Effector CD8-positive, alpha-beta T cell (primary cell): ENCODE measurements around the gene IGF2R.

Experiments used
- DNase-seq: peaks from one replicate; lab custom pipeline; 2025; lab: John Stamatoyannopoulos, UW

Gene IGF2R

DNA sequence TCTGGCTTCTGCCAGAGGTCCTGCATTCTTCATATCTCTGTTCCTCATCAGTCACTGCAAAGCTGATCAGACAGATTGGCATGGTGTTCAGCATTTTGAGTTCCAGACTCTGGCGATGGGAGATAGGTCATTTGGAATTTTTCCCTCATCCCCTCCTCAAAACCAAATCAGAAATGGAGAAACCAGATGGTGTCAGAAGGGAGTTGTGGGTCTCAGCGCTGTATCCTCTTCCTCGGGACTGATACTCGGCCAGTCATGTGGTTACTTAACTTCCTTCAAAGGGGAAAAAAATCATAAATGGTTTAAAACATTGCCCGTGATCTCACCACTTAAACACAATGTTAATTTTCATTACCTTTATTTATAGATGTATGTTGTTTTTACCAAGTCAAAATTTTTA, 75.8 kb downstream of the IGF2R start:
- DNase-seq = no peak

DNA sequence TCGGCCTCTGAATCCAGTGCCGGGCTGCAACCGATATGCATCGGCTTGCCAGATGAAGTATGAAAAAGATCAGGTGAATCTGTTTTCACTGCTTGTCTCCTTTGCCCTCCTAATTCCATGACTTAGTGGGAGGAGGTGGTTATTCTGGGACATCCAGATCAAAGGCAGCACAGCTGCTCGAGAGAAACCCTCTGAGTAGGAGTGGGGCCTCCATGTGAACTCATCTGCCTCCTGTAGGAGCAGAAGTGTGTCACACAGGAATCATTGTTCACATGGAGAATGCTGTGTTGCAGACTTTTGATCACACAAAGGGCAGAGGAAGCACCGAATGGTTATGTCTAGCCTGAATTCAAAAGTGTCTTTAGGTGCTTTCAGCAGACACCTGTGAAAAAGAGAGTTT, 79.6 kb downstream of the IGF2R start:
- DNase-seq = no peak

DNA sequence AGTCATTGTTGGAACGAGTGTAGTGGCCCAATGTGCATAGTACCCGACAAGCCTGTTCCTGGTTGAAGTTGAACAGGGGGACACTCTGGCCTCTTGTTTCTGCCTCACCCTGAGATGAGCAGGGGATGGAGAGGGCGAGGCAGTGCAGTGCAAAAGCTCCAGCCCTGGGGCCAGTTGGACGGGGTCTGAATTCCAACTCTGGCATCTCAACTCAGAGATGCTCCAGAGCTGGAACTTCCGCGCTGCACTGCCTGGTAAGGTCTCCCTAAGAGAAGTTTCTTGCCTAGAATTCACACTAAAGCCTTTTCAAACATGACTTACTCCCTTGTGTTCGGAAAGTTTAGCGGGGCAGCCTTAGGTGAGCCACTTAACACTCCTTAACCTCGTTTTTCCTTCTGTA, 80.5 kb downstream of the IGF2R start:
- DNase-seq = no peak

DNA sequence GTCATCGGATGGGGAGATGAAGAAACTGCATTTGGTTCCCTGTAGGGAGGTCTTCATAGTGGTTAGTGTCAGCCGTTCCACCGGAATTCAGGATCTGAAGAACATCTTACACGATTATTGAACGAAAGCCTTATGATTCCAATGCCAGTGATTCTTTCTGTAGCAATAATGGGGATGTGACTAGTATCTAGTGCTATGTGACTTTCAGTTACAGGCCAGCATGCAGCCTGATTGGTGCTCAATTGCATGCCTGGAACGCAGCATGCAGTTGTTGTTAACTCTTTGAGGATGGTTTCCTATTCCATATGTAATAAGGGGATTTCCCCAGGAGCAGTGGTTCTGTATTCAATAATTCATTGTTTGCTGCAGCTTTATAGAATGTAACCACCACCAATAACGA, 81.1 kb downstream of the IGF2R start:
- DNase-seq = no peak

DNA sequence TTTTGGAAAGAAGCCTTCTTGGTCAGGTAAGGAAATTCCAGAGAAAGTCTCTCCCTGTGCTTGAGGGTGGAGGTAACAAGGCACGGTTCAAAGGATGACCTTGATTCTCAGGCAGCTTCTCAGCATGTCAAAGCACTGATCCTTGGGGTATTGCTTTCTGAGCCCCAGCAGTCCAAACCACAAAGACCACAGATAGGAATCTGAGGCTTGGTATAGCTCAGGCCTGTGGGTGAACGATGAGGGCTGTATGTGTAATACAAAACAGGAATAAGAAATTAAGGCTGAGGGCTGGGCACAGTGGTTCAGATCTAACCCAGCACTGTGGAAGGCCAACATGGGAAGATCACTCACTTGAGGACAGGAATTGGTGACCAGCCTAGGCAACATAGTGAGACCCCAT, 82.5 kb downstream of the IGF2R start:
- no peak for DNase-seq

DNA sequence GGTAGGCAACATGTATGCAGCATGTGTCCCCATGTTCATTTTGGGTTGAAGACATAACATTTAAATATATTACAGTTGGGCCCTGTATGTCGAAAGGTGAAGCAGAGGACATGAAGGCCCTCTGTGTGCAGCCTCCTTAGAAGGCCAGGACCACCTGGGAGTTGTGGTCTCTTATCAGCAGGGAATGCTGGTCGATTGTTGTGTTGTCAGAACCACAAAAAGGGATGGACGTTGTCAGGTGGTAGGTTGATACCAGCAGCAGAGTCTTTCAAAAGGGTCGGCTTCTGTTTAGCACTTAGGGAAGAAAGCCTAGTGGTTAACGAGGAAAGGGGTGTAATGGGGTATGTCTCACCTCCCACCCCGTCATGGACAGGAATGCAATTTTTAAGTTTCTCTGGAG, 85.4 kb downstream of the IGF2R start:
- no peak for DNase-seq

DNA sequence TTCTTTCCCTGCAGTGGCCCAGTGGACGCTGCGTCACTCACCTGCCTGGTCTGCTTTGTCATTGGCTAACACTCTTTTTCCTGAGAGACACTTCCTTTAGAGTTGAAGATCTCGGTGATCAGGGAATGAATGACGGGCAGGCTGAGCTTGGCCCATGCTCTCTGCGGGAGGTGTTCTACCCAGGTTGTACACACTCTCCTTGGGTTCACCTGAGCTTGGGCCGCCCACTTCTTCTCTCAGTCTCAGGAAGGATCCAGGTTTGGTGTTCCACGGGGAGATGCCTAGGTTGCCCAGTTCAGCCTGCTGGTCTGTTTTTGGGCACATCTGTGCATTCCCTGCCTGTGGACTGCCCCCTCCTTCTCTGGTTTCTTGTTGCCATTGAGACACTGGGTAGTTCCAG, 86.0 kb downstream of the IGF2R start:
- DNase-seq = no peak

DNA sequence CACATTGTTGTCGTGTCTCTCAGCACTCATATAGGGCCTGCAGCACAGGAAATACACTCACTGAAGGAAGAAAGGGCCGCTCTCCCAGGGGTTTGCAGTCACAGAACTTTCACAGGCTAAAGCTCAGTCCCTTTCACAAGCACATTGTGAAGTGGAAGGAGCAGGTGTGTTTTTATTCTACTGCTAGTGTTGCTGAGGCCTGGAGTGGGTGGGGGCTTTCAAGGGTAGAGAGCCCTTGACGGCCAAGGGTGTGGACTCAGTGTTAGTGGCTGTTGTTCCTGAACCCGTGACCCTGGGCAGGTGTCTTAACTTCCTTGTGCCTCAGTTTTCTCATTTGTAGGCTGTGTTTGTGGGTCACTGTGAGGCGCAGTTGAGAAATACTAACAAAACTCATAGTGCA, 86.5 kb downstream of the IGF2R start:
- DNase-seq = no peak

DNA sequence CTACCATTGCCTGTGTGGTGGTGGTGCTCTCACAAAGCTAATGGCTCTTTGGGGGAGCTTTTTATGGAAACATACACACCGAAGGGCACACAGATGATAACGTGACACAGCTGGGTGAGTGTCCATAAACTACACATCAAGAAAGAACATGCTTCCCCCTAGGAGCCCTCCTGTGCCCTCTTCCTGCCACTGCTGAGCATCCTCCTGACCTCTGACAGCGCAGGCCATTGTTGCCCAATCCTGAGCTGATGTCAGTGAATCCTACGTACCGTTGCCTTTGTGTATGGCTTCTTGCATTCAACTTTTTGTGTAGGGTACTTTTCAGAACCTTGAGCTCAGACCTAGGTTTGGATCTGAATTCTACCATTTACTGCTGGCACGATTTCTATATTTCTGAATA, 86.9 kb downstream of the IGF2R start:
- DNase-seq = no peak

DNA sequence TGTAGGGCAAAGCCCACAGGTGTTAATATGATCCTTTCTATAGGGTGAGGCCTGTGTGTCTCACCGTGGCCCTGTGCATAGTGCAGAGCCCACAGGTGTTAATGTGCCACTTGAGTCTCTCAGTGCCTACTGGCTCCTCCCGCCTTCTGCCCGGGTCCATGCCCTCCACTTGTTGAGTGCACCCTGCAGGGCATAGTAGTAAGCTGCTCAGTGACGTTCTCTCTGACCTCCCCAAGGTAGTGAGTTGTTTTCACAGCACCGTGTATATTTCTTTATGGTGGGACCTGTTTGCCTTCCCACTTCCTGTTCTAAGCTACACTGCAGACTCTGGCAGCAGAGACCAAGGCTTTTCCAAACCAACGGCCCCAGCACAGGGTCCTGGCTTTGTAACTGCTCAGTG, 88.2 kb downstream of the IGF2R start:
- no peak for DNase-seq

DNA sequence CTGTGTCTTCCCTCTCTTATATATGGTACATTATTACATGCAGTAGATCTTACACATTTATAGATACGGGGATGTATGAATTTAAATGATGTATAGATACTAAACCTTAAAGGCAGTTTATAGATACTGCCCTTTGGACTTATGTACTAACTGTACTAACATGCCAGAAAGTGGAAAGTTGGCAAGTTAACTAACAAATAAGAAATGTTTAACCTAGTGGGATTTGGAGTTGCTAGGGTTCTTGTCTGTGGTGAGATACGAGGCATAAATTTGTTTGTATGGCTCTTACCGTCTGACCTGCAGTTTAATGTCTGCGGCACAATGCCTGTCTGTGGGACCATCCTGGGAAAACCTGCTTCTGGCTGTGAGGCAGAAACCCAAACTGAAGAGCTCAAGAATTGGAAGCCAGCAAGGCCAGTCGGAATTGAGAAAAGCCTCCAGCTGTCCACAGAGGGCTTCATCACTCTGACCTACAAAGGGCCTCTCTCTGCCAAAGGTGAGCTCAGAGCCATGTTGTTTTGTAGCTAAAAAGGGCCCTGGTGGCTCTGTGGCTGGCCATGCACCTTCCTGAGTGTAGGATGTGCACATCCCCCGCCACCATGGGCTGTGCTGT, 89.8 kb downstream of the IGF2R start:
- DNase-seq = no peak

DNA sequence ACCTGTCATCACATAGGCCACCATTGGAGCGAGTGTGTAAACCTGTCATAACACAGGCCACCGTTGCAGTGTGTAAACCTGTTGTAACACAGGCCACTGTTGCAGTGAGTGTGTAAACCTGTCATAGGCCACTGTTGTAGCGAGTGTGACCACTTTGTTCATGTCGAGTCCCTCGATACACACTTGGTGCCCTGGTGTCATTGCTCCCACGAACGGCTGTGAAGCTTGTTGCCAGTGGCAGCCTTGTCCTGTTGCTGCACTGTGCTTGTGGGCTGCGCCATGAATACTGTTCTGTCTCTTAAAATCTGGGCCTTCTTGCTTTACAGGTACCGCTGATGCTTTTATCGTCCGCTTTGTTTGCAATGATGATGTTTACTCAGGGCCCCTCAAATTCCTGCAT, 91.3 kb downstream of the IGF2R start:
- no peak for DNase-seq

DNA sequence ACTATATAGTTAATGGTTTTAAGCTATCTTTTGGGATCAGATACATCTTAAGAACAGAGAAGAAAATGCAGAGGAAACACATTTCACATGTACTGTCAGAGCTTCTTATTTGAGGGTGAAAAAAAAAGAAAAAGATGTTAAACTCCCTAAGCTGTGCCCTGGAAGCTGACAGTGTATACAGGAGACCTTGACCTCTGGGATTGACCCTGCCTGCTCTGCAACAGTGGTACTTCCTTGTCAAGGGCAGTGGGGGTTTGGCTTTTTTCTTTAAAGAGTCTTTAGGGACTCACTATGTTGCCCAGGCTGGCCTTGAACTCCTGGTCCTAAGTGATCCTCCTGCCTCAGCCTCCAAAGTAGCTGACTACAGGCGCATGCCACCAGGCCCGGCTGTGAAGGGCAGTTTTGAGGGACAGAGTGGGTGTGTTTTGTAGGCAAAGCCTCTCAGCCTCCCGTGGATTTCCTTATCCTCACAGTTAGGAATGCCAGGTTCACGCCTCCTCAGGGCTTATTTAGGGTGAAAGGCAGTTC, 92.1 kb downstream of the IGF2R start:
- DNase-seq = no peak

DNA sequence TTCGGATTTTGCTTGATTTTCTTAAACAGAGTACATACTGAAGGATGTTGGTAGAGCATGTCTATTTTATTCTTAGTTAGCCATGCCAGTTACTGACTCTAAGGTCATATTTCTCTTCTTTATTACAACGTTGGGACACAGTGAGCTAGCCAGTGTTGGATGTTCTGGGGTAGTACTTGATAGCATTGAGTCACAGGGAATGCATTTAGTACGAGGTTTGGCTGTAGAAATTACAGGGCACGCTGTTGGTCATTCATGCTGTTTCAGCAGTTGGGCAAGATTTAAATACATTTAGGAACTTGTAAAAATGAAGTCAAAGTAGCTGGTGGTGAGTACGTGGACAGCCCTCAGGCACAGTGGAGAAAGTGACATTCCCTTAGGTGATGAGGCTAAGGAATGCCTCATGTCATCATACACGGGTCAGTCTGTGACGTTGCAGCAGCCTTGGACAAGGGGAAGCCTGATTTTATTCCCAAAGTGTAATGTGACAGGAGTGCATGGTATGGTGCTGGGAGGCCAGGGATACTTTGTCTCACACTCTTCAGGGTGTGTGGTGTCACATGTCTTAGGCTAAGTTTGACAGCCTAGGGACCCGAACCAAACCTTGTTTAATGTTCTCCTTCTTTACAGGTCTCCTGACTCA, 95.0 kb downstream of the IGF2R start:
- DNase-seq = no peak

DNA sequence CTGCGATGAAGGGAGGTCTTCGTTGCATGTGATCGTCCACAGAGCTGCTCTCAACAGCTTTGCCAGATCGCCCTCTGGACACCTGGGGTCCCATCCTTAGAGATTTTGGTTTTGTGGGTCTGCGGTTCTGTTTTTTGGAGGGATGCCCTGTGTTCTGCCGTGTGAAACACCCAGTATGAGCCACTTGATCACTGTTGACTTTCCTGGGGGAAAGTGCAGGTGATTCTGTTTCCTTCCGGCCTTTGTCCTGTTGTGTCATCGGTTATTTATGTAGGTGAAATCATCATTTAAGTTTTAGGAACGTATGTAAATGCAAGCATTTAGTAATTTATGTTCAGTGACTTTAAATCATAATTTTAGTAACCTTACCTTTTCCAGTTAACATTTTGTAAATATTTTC, 96.3 kb downstream of the IGF2R start:
- no peak for DNase-seq

DNA sequence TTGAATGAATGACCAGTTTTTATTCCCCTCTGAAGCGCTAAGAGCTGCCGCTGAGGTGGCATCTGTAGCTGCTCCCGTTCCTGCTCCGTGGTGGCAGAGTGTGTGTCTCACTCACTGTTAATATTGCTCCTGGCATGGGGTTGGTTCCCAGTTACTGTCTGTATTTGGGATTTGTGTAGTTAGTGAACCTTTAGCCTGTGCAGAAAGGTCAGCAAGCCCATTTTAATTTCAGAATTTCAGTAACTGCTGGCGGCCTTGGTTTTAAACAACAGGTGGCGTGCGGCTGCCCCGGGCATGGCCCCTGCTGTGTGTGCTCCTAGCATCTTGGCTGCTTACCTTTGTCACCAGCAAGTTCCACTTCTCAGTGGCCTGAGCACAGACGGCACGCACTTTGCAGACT, 98.7 kb downstream of the IGF2R start:
- no peak for DNase-seq

DNA sequence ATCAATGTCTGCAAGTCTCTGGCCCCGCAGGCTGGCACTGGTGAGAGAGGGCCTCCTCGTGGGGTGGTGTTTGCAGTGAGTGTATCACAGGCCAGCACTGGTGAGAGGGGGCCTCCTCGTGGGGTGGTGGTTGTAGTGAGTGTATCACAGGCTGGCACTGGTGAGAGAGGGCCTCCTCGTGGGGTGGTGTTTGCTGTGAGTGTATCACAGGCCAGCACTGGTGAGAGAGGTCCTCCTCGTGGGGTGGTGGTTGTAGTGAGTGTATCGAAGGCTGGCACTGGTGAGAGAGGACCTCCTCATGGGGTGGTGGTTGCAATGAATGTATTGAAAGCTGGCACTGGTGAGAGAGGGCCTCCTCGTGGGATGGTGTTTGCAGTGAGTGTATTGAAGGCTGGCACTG, 99.5 kb downstream of the IGF2R start:
- no peak for DNase-seq

DNA sequence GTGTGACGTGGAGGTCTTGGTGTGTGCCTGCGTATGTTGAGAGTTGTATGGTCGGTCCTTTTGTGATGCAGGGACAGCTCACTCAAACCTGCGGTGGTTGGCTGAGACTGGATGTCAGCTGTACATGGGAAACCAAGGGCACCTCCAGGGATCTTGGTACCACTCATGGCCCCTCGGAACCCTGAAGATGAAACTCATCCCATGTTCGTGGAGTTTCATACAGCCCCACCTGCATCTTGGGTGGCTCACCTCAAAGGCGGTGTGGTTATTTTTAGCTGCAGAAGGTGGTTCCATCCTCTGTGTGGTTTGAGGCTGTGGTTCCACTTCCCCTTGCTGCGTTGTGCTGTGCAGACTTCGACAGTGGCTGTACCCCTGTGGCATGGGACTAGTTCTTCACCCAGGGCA, 100.2 kb downstream of the IGF2R start:
- no peak for DNase-seq

DNA sequence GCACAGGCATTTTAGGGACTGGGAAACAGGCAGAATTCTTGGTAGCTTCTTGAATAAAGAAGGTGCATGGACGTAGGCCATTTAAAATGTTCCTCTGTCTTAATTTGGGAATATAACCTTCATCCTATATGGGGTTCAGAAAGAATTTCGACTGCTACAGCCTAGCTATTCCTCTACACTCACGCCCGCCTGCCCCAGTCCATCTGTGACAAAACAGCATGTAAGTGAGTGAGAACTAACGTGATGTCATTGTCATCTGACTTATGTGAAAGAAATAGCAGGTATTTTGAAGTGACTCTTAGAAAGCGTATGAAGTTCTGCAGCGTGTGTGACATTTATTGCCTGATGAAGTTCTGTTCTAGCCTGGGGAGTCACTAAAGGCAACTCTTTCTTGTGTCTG, 100.6 kb downstream of the IGF2R start:
- DNase-seq = no peak

DNA sequence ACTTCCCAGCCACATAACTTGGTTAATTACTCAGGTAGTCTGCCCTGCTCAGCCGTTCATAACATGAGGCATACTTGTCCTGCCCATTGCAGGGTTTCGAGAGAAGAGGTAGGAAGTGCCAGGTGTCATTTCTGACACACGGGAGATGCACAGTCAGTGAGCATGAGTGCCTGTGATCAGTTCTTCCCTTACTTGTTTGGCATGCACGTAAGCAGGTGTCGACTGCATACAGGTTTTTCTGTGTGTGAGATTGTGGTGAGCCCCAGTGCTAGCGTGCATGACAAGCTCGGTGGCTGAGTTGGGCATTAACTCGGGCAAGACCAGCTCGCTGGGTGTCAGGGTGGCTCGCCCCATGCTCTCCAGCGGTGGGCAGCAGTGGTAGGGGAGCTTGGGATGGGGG, 101.5 kb downstream of the IGF2R start:
- DNase-seq = no peak

DNA sequence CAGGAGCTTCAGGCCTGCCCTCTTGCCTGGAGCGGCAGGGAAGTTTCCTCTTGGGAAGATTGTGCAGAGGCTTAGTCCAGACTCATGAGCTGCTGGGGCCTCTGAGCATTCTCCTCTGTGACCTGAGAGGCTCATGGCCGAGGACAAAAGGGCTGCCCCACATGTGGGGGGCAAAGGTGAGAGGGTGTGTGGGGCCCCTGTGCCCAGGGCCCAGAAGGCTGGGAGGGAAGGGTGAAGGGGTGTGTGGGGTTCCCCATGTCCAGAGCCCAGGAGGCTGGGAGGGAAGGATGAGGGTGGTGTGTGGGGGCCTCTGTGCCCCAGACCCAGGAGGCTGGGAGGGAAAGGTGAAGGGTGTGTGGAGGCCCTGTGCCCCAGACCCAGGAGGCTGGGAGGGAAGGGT, 101.9 kb downstream of the IGF2R start:
- DNase-seq = no peak

DNA sequence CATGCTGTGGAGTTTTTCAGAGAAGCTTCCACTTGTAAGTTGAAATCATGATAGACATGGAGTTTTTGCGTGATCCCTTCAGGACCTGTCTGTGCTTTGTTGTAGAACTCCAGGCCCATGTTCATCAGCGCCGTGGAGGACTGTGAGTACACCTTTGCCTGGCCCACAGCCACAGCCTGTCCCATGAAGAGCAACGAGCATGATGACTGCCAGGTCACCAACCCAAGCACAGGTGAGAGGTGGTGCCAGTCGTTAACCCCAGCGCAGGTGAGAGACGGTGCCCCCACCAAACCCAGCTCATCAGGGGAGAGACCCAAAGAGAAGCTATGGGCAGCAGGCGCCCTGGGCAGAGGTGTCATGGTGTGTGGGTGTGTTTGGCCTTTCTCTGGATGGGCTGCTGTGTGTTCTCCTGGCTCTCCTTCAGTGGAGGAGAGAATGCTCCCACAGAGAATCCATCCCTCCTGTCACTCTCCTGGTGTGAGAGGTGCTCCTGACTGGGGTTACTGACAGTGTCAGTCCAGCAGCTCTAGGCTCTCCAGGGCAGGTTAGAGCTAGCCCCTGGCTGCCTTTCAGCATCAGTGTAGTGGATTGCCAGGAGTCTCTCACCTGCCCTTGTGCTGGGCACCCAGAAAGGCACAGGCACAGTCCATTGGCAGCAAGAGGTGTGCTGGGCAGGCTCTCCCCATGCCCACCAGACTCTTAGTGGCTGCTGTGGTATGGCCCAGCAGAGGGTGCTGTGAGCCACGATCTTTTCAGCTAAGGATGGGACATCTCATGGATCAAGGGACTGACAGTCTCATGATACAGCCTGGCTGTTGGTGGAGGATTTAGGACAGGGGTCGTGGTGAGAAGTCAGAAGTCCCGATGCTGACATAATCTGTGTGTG, 103.2 kb downstream of the IGF2R start:
- DNase-seq = no peak

DNA sequence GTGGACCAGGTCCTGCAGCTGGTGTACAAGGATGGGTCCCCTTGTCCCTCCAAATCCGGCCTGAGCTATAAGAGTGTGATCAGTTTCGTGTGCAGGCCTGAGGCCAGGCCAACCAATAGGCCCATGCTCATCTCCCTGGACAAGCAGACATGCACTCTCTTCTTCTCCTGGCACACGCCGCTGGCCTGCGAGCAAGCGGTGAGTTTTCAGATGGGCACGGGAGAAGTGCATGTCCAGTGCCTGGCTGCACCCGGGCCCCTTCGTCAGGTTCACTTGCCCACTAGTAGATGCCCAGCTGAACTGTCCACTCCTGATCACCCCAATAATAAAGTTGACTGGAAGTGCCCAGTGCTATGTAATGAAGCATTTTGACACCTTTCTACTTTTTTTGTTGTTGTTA, 104.4 kb downstream of the IGF2R start:
- DNase-seq = no peak
